ENCODE measurements around the gene PRKAA1.

Gene PRKAA1

DNA sequence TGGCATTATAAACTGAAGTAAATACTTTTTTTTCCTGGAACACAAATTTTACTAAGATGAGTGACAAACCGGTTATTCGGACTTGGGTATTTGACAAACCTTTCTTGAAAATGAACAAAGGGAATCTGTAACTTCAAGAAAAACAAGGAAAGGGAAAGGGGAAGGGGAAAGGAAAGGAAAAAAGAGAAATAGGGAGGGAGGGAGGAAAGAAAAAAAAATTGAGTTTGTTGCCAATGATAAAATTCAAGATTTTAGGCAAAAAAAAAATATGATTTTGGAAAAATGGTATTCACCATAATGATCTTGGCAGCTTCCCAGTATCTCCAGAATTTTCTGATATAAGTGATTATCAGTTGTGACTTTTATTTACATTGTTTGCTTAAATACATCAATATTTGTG is 40.8 kb downstream of the PRKAA1 start:
- TF ChIP-seq CTCF (IDR thresholded peaks at IDR 0.05; ENCODE audit: low read depth, low read length, missing control alignments): no peak

DNA sequence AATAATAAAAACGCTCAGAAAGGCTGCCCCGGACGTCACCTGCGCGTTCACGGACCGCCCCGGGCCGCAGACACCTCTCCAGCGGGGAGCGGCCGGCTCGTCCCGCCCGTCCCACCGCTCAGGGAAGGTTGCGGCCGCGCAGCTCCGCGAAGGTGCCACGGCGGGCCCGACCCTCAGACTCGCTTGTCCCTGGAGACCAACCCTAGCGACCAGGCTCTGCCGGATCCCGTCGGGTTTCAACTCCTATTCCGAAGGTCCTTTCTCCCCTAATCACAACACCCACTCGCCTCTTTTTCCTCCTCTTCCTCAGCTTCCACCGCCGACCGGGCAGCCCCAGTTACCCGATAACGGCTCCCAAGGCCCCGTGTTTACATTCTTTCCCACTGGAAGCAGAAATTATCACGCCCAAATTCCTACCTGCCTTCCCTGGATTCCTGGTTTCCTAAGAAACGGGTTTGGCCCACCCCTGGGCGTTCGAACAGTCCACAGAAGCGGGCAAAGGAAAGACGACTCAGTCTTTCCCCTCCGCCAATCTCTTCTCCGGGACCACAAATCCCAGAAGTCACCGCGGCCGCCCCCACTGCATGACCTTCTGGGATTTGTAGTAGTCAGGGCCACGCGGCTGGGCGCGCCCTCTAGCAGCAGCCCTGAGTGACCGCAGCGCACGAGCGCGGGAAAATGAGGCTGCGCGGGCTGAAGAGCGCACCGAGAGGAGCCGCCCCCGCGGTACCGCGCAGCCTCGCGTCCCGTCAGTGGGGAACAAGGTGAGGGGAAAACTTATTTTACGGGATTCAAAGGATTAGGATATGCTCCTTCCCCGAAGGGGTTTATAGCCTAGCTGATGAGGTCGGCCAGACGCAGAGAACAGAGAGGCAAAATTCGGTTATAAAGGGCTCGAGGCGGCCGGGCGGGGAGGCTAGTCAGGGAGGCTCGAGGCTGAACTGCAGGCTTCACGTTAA is 42.5 kb downstream of the PRKAA1 start, which contains the start of gene TTC33:
TSS of gene TTC33 (minus strand) at position 555 of the 959 bp plus-strand sequence. CDS start 8,943 bp downstream, outside the sequence.
- in situ Hi-C loops (cut with HindIII; ENCODE audit: low pct_ligation_motif_present, low sequenced_read_pairs): no loop called here

More for the DNA sequence above, 40.8 kb downstream of the PRKAA1 start:
- no peak for DNase-seq
- no peak overlapping the region for H3K27ac ChIP-seq
- no peaks in the 10 kb centered on the region for H3K27me3 ChIP-seq (replicated peaks)
- in situ Hi-C loops (cut with HindIII; ENCODE audit: low pct_ligation_motif_present, low sequenced_read_pairs): no loop called here
- H3K36me3 ChIP-seq (replicated peaks): peaks cover 9% of the 10 kb centered on the region
- no peak overlapping the region for H3K4me3 ChIP-seq (ENCODE audit: low read depth, low read length)

GRCh38 chr5:40755093-40755406 is 43.1 kb downstream of the PRKAA1 start:
- TF ChIP-seq CTCF (IDR thresholded peaks at IDR 0.05; ENCODE audit: low read depth, low read length, missing control alignments): peak; percentile 76
- peak overlapping the region; percentile 87 for H3K4me3 ChIP-seq (ENCODE audit: low read depth, low read length)
- no peaks in the 10 kb centered on the region for H3K27me3 ChIP-seq (replicated peaks)
- in situ Hi-C loops (cut with HindIII; ENCODE audit: low pct_ligation_motif_present, low sequenced_read_pairs): no loop called here
- peak; percentile 83 for DNase-seq
- peaks cover 3% of the 10 kb centered on the region for H3K36me3 ChIP-seq (replicated peaks)
- H3K27ac ChIP-seq: peak overlapping the region; percentile 59

More for the DNA sequence above, 42.5 kb downstream of the PRKAA1 start, which contains the start of gene TTC33:
- Histone ChIP-seq H3K27me3 (replicated peaks) (no peaks in the 10 kb centered on the region), H3K4me3 (ENCODE audit: low read depth, low read length) (peak within 1 kb of the TSS; percentile 87), H3K36me3 (replicated peaks) (peaks cover 3% of the 10 kb centered on the region), H3K27ac (peak within 1 kb of the TSS; percentile 59)
- peak; percentile 95 for DNase-seq
- peak; percentile 64 for TF ChIP-seq CTCF (IDR thresholded peaks at IDR 0.05; ENCODE audit: low read depth, low read length, missing control alignments)

DNA sequence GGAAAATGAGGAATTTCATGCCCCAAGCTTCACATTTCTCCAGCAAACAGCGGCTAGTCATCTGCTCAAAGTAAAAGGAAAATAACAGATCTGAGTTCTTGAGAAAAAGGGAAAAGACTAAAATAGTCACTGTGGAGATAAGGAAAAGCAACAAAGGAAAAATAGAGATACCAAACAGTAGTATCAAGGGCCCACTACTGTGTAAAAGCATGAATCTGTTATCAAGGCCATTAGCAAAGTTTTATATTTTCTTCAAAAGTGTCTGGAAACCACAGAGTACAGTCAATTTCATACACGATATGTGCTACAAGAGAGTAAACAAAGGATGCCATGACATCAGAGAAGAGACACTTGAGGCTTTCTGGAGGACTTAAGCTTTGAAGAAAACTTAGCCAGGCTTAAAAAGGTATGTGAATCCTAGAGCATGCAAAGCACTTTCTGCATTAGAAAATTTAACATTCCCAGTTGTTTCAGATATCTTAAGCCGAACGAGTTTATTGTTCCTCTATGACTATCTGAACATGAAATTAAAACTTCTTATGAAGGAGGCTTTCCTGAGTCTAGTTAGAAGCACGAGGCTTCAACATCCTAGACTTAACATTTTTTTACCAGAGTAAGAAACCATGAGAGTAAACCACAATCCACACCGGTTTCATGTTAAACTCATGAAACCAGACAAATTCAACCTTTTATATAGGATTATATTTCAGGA is 43.6 kb downstream of the PRKAA1 start:
- Histone ChIP-seq H3K4me3 (ENCODE audit: low read depth, low read length) (peak overlapping the region; percentile 87), H3K27me3 (replicated peaks) (no peaks in the 10 kb centered on the region), H3K36me3 (replicated peaks) (peaks cover 3% of the 10 kb centered on the region), H3K27ac (peak overlapping the region; percentile 59)
- peak; percentile 22 for DNase-seq
- in situ Hi-C loops (cut with HindIII; ENCODE audit: low pct_ligation_motif_present, low sequenced_read_pairs): no loop called here
- no peak for TF ChIP-seq CTCF (IDR thresholded peaks at IDR 0.05; ENCODE audit: low read depth, low read length, missing control alignments)

- in situ Hi-C loops (cut with HindIII; ENCODE audit: low pct_ligation_motif_present, low sequenced_read_pairs): no loop called here
Observed at GRCh38 chr5:40746703-40747102, 51.5 kb downstream of the PRKAA1 start.

More at GRCh38 chr5:40746703-40747102, 51.5 kb downstream of the PRKAA1 start:
- H3K27ac ChIP-seq: no peak overlapping the region
- no peak overlapping the region for H3K4me3 ChIP-seq (ENCODE audit: low read depth, low read length)
- no peaks in the 10 kb centered on the region for H3K27me3 ChIP-seq (replicated peaks)
- H3K36me3 ChIP-seq (replicated peaks): no peaks in the 10 kb centered on the region
- TF ChIP-seq CTCF (IDR thresholded peaks at IDR 0.05; ENCODE audit: low read depth, low read length, missing control alignments): no peak
- peak; percentile 11 for DNase-seq
